HG02759 (cell line): ENCODE measurements around the gene NKAIN1.
"Not testable (repeated sequence)": the region's sequence is repeated elsewhere in the genome, so short reads cannot be mapped to it uniquely, and the experiment has no call there.

Source experiments
- ATAC-seq: cut with Tn5 transposase; IDR thresholded peaks from one replicate; pipeline ENCODE4 v1.9.1; 2021; ENCODE audit warnings: mild to moderate bottlenecking, moderate library complexity; ENCODE audit not compliant: unreplicated experiment

The NKAIN1 gene

DNA sequence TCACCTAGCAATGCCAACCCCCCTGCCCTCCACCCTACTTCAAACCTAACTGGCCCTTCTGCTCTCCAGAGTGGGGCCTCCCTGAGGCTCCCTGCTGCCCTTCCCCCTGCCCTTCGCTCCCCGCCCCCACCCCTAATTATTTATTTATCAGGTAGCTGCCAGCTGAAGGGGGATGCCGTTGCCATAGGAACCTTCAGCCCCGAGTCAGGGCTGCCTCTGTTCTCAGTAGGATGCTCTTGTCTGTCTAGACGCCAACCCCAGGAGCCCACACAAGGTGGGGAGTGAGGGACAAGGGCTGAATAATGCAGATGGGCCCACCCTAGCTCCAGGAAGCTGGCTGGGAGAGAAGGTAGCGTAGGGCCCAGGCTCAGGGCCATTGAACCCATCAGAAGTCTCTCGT is 41.1 kb downstream of the NKAIN1 start:
- ATAC-seq = no peak

DNA sequence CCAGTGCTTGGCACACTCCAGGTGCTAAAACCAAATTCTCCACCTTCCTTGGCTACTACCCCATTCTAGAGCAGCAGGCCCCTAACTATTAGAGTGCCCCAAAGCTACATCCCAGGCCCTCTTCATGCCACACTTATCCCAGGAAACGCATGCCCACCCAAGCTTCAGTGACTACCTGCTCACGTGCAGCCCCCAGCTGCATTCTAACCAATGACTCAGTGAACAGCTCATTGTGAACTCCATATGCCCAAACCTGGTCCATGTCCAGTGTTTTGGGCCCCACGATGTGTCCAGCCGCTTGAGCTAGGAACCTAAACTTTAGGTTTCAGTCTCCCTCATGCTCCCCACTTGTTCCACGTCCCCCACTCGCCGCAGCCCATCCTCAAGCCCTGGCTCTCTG is 41.5 kb downstream of the NKAIN1 start:
- no peak for ATAC-seq

DNA sequence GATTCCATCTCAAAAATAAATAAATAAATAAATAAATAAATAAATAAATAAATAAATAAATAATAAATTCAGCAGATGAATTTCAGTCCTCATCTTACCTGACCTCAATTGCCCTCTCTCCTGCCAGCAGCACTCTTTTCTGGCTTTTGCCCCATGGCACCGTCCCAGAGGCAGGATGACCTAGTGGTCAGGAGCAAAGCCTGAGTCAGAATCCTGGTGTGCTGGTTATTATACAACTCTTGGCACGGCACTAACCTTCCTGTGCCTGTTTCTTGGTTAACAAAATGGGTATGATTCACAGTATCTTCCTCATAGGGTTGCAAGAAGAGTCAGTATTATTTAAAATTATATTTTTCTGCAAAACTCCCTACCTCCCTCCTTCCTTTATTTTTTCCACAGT is 43.0 kb downstream of the NKAIN1 start:
- ATAC-seq = no peak

DNA sequence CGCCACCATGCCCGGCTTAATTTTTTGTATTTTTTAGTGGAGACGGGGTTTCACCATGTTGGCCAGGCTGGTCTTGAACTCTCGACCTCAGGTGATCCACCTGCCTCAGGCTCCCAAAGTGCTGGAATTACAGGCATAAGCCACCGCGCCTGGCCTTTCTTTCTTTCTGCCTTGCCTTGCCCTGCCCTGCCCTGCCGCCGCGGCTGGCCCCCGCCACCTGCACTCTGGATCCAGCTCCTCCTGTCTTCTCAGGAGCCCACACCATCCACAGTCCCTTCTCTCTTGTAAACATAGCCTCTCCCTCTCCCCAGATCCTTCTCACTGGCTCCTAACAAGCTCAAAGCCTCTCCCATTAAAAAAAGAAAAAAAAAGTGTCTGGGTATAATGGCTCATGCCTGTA is 44.4 kb downstream of the NKAIN1 start:
- ATAC-seq = not testable (repeated sequence)

DNA sequence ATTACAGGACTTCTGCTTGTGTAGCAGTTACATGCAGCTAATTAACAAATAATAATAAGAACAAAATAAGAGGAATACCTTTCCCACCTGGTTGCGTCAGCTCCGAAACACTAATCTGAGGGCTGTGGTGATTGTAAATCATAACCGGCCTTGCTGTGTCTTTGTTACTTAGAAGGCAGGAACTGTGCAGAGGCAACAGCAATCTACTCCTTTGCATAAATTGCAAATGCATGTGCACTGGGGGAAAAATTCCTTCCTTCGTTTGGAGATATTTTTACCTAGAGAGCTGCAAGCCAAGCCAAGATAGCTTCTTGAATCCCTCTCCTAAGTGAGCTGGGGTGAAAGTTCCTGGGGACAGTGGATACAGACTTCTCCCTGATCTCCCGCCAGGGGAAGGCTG is 46.0 kb downstream of the NKAIN1 start:
- ATAC-seq = no peak

DNA sequence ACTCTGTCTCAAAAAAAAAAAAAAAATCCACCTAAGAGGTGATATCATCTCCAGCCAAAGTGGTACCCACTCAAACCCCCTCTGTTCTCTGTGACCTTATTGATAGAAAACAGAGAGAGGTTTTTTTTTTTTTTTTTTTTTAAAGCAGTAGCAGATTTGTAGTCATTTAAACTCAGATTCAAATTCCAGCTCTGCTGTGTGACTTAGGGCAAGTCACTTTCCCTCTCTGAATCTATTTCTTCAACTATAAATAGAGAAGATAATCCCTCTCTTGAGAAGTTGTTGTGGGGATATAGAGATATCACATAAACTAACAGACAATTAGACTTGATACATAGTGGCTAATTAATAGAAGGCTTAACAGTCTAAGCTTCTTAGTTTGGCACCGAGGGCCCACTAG is 48.4 kb downstream of the NKAIN1 start:
- ATAC-seq = no peak

DNA sequence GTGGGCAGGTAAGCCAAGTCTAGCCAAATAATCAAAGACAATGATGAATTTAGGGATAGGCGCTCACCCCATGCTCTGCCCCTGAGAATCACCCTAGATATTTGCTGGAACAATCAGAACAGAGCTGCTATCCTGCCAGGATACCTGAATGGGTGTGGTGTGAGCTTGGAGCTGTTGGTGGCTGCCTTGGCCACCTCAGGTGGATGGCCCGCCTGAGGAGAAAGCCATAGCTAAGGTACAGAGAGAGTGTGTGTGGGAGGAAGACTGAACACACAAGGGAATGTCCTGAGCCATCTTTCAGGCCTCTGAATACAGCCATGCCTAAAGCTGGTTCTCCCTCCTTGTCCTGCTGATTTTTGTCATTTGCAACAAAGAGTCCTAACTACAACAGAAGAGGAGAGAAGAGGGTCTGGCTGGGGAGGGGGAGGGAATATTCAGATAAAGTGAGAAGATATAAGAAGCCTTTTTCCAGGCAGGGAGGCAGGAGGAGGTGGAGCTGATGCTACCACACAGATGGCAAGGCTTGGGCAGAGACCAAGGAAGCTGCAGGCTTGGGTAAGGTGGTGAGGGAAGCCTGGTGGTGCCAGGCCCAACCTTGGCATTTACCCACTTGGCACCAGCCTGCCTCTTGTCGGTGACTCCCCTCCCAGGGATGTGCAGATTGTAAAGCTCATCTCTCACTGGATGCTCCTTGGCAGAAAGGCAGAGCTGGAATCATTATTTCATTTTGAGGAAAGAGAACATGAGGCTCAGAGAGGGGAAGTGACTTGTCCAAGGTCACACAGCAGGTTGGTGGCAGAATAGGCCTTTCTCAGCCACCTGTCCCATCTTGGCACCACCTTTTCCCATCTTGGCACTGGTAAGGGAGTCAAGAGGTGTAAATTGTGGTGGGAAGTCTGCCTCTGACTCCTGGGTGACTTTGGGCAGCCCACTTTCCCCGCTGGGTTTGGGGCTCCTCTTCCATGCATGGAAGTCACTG is 49.7 kb downstream of the NKAIN1 start:
- ATAC-seq = no peak

DNA sequence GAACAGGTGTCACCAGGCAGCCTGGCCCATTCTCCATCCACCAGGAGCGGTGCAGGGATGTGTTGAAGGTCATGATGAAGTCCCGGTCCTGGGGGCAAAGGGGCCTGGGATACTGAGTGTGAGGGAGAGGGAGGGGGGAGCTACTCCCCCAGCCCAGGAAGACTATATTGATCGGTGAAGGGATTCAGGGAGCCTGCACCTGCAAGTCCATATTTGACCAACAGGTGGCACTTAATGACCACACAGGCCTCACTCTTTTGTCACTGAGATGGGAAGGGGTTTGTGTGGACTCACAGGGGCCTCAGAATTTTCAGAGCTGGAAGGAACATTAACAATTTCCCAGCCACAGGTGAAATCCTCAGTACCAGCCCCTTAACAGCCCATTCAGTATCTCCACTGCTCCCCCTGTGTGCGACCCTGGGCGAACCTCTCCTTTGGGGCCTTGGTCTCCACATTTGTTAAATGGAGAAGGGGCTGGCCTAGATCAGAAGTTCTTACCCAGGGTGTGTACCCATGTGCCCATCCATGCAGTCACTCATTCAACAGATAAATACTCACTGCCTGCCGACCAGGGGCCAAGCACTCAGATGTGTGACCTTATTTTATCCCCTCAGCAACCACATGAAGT is 55.6 kb downstream of the NKAIN1 start:
- no peak for ATAC-seq

DNA sequence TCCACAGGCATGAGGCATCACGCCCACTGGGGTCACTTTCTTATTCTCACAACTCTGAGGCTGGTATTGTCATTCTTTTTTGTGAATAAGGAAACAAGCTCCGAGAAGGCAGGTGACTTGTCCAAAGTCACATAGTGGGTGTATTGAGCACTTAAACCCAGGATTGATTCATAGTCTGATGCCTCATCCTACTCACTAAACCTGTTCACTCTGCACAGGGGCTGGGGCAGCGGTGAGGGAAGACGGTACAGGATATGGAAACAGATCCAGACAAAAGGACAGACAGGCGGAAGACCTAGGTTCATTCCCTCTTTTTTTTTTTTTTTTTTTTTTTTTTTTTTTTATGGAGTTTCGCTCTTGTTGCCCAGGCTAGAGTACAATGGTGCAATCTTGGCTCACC is 56.6 kb downstream of the NKAIN1 start:
- no peak for ATAC-seq

DNA sequence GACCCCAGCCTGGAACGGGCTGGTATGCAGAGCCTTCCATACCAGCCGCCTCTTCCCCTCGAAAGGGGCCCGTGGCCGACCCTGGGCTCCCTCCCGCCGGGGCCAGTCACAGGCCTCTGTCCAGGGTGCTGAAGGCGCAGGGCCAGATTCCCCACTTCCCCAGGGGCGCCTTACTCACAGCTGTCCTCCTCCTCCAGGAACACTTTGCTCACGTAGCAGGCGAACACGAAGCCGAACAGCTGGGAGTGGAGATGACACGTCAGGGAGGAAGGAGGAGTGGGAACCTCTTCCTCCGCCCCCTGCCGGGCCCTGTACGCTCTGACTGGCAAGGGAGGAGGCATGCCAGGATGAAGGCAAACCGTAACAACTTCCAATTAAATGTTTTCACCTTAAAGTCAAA is 57.3 kb downstream of the NKAIN1 start:
- ATAC-seq = no peak

DNA sequence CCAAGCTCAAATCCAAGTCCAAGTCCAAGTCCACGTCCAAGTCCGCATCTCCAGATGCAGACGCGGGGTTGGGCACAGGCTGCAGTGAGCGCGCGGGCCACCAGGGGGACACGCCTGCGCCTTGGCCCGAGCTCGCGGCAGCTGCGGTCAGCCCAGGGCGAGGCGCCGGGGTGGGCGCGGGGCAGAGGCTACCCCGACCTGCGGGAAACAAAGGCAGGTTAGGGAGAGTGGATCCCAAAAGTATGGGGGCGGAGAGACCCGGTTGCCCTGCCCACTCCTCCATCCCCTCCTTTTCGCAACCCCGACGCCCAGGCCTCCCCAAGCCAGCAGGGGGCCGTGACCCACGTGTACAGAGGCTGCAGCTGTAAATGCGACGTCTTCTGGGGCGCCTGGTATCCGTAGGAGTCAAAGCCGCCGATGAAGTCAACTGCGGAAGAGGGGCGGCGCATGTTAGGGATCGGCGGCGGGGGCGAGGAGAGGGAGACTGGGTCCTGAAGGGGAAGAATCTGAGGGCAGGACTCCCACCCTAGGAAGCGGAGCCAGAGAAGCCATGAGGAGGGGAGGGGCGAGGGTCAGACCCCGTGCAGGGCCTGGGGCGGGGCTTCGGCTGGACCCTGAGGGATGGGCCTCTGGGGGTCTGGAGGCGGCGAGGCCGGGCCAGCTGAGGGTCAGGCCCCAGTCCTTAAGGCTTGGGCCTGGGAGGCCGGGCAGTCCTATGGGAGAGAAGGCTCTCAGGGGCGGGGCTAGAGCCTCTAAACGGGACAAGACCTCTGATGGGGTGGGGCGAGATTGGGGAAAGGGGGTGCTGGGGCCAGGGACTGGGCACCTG is 58.0 kb downstream of the NKAIN1 start:
- ATAC-seq = no peak

DNA sequence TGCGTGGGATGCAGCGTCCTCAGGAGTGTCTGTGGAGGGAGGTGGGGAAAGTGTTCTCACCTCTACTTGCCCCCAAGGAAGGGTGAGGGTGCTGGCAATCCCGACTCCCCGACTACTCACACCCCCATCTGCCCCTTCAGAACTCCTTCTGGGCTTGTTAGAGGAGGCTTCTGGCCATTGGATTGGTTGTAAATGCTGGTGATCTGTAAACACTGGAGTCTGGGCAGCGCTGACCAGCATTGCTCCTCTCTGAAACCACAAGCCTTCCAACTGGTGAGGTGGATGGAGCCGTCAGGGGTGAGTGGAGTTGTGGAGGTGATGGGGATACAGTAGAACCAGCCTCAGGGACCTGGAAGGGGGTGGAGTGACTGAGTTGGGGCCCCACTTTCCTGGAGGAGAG is 59.3 kb downstream of the NKAIN1 start:
- ATAC-seq = no peak

DNA sequence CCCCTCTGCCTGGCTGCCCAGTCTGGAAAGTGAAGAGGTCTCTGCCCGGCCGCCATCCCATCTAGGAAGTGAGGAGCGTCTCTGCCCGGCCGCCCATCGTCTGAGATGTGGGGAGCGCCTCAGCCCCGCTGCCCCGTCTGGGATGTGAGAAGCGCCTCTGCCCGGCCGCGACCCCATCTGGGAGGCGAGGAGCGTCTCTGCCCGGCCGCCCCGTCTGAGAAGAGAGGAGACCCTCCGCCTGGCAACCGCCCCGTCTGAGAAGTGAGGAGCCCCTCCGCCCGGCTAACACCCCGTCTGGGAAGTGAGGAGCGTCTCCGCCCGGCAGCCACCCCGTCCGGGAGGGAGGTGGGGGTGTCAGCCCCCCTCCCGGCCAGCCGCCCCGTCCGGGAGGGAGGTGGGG is 63.4 kb downstream of the NKAIN1 start:
- ATAC-seq = not testable (repeated sequence)

DNA sequence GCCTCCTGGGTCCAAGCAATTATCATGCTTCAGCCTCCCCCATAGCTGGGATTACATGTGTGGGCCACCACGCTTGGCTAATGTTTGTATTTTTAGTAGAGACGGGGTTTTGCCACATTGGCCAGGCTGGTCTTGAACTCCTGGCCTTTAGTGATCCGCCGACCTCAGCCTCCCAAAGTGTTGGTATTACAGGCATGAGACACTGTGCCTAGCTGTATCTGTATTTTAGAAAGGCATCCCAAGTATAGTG is 69.3 kb downstream of the NKAIN1 start:
- no peak for ATAC-seq

DNA sequence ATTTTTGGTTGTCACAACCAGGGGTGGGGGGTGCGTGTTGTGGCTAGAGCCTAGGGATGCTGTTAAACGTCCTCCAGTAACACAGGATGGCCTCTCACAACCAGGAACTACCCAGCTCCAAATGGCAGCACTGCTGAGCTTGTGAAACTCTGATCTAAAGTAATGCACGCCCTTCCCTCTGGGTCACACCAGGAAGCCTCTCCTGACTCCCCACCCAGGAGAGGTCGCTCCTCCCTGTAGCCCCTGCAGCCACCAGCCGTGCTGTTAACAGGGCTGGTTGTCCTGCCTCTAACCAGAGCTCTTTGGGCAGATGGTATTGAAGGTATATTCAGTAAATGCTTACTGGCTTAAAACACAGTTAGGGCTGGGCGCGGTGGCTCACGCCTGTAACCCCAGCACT is 73.2 kb downstream of the NKAIN1 start:
- no peak for ATAC-seq

DNA sequence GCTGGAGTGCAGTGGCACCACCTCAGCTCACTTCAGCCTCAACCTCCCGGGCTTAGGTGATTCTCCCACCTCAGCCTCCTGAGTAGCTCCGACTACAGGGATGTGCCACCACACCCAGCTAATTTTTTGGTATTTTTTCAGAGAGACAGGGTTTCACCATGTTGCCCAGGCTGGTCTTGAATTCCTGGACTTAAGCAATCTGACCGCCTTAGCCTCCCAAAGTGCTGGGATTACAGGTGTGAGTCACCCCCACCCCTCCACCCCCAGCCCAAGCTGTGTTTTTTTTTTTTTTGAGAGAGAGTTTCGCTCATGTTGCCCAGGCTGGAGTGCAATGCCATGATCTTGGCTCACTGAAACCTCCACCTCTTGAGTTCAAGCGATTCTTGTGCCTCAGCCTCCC is 75.4 kb downstream of the NKAIN1 start:
- ATAC-seq = no peak

DNA sequence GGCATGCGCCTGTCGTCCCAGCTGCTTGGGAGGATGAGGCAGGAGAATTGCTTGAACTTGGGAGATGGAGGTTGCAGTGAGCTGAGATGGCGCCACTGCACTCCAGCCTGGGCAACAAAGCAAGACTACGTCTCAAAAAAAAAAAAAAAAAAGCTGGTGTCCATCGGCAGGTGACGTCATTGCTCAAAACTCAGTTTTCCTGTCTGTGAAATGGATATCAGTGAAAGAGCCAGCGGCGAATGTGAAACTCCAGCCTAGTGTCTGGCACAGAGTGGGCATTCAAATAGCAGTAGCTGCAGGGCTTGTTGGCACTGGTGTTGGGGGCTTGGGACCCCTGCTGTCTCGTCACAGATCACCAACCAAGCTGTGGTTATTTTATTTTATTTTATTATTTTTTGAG is 75.8 kb downstream of the NKAIN1 start:
- no peak for ATAC-seq

DNA sequence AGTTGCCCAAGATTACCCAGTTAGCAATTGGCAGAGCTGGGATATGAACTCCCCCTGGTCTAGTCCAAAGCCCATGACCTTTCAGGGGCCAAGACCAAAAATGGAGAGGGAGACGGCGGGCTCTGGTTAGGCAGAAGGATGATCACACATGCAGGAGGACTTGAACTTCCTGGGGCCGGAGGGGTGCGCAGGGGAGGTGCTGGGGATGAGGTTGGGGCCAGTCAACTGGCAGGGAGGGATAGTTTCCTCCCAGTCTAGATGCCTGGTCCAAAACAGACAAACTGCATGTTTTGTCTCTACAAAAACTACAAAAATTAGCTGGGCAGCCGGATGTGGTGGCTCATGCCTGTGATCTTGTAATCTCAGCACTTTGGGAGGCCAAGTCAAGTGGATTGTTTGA is 78.1 kb downstream of the NKAIN1 start:
- no peak for ATAC-seq

DNA sequence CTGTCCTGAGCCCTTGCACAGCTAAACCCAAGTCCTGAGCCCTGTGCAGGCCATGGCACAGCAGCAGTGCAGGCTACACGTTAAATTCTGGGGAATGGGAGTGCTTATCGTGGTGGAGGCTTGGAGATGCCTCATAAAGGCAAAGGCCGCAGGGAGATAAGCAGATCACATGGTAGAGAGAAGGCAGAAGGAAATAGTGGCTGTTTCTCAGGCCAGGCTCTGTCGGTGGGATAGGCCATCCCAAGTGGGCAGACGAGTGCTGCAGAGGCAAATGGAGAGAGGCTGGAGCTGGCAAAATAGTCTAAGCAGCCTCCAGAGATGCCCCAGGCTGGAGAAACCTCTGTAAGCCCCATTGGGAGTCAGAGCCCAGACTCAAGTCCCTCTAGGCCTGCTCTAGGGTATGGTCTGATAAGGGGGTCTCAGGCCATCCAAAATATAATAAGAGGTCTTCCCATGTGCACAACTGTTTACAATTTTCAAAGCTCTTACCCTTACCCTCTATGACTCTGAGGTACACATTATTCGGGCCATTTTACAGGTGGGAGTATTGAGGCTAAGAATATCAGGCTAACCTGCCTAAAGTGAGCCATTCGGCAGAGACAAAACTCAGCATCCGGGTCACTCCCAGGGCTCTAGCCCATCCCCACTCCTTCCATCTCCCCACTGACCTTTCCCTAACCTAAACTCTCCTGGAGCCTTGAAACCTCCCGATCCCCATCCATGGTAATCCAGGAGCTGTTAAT is 79.6 kb downstream of the NKAIN1 start:
- ATAC-seq = no peak

DNA sequence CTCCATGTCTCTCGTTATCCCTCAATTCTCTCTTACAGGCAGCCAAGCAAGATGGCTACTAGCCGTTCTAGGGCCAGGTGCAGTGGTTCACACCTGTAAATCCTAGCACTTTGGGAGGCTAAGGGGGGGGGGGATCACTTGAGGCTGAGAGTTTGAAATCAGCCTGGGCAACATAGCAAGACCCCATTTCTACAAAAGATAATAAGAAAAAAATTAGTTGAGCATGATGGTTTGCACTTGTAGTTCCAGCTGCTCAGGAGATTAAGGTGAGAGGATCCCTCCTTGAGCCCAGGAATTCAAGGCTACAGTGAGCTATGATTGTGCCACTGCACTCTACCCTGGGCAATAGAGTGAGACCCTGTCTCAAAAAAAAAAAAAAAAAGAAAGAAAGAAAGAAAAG is 80.4 kb downstream of the NKAIN1 start:
- no peak for ATAC-seq

DNA sequence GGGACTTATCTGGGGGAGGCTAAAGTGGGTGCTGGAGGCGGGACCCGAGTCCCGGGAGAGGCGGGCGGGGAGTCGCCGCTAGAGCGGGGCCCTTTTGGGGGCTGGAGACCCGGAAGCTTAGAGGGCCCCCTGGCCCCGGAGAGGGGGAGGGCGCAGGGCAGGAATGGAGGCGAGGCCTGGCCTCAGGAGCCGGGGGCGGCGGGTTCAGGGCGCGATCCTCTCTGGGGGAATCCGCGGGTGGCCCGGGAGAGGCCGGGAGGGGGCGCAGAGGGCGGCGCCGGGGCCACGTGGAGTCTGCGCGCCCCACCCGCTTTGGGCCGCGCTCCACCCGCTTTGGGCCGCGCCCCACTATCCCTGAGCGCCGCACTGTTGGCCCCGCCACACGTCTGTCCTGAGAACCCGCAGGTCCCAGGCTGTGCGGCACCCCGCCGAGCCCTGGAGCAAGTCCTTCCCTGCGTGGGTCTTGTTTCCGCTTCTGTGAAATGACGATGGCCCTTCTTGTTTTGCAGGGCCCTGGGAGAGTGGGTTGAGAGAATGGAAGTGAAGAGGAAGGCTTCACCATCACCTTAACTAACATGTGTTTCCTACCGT is 84.4 kb downstream of the NKAIN1 start:
- peak; percentile 78 for ATAC-seq
